Gastrocnemius medialis (tissue), 4 donors: ENCODE measurements around the gene LMTK2. TPM values are rescaled to one million over a fixed set of nuclear protein-coding genes. Genes with fewer than 3 reads are reported as not detected.

ENCODE experiments used
- ATAC-seq, 2 donors: fragments of 150-250 bp; one replicate each; pipeline ENCODE4 v1.9.1; 2016
- DNase-seq, 2 donors: peaks; one replicate each; pipeline ENCODE4 v3.0.0-alpha.2; 2019
- H3K27ac ChIP-seq, 4 donors: fragments of 200-600 bp; sonication (generic); 1 replicate in 1 of 4; 2 replicates in 3 of 4; pipeline ENCODE4 v1.5.1; 2016 to 2018; ENCODE audit warnings: mild to moderate bottlenecking in 2 of 4, moderate library complexity in 1 of 4
- H3K27me3 ChIP-seq, 3 donors: fragments of 200-600 bp; sonication (generic) in 2 of 3; 1 replicate in 1 of 3; 2 replicates in 2 of 3; pipeline versions ENCODE4 v1.5.1 to v1.6.0; 2016 to 2019; ENCODE audit warnings: mild to moderate bottlenecking in 1 of 3, moderate library complexity in 1 of 3
- H3K36me3 ChIP-seq, 2 donors: fragments of 200-600 bp; sonication (generic) in 1 of 2; one replicate each; pipeline ENCODE4 v1.5.1; 2017 to 2018
- H3K4me1 ChIP-seq, 2 donors: fragments of 200-600 bp; sonication (generic) in 1 of 2; one replicate each; pipeline ENCODE4 v1.5.1; 2016 to 2017; ENCODE audit warnings: mild to moderate bottlenecking in 2 of 2
- H3K4me3 ChIP-seq, 4 donors: fragments of 200-600 bp; sonication (generic) in 3 of 4; 1 replicate in 1 of 4; 2 replicates in 3 of 4; pipeline ENCODE4 v1.5.1; 2016 to 2019; ENCODE audit warnings: mild to moderate bottlenecking in 2 of 4
- H3K9me3 ChIP-seq, 3 donors: fragments of 200-600 bp; sonication (generic) in 2 of 3; 1 replicate in 1 of 3; 2 replicates in 2 of 3; pipeline ENCODE4 v1.5.1; 2016 to 2019
- POLR2A ChIP-seq, 2 donors: fragments of 450-650 bp; IDR thresholded peaks; one replicate each; pipeline ENCODE4 v1.6.1; 2017; ENCODE audit warnings: antibody characterized with exemption in 2 of 2, mild to moderate bottlenecking in 2 of 2, moderate library complexity in 2 of 2
- in situ Hi-C, 4 donors: fragments of 200-750 bp; cut with MboI; loops; one replicate each; pipeline versions ENCODE4 v1.15.0 to v1.8.0; 2017; ENCODE audit warnings: low sequenced_read_pairs in 4 of 4
- intact Hi-C: fragments of 100-400 bp; cut with DNase I; formaldehyde crosslinking; loops from one replicate; pipeline ENCODE4 v1.15.1; 2023; ENCODE audit warnings: low total_unique reads
- total RNA-seq, 4 donors: library from RNA; depleted of rRNA; stranded (reverse); fragments of >200 nt; gene quantifications; one replicate each; pipeline versions ENCODE4 v1.1.0 to v1.2.3, GENCODE V29; 2016
- TF ChIP-seq, protein P1 (sequence below), 5 experiments: fragments of 450-650 bp in 3 of 5; fragments of 200-600 bp in 2 of 5; sonication (generic) in 2 of 5; IDR thresholded peaks in 4 of 5; conservative IDR thresholded peaks in 1 of 5; 1 replicate in 4 of 5; 2 replicates in 1 of 5; pipeline ENCODE4 v1.5.1; 2016 to 2019; ENCODE audit warnings: antibody characterized with exemption in 5 of 5, mild to moderate bottlenecking in 3 of 5, moderate library complexity in 3 of 5

LMTK2 gene
- total RNA-seq, 4 donors from 2014 or later: 10.8 to 44.2 (median 17.7) TPM

DNA sequence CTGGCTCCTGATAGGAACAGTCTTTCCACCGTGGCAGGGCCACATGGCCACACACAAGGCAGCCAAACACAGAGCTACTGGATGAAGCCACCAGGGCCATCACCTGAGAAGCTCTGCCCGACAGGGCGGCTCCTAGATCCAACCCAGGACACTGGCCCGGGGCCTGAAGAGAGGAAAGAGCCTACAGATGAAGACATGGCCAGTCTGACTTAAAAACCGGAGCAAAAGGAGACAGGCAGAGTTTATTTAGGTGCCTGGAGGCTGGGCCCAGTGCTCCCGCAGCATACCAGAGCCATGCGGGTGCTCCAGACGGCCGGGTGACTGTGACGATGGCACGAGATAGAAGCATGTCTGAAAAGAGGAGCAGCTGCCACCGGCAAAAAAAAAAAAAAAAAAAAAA lies 141.5 kb downstream of the LMTK2 start:
- in situ Hi-C loops (loop anchor here in 1 of 4 donors (25.0 kb wide), 1 partner anchor 136 kb away; the partner anchor contains the start of gene LMTK2), intact Hi-C loops (no loop called here)
- H3K36me3 ChIP-seq: peaks cover 0 to 15% of the 10 kb centered on the region in 2 donors
- ATAC-seq (no peak), DNase-seq (no peak)
- H3K9me3 ChIP-seq: no peaks in the 10 kb centered on the region
- H3K27ac ChIP-seq: peak overlapping the region in 1 of 4 donors; percentile 30
- H3K4me3 ChIP-seq: no peak overlapping the region
- no peak for TF ChIP-seq POLR2A (IDR thresholded peaks at IDR 0.05)
- TF ChIP-seq, protein P1, sequence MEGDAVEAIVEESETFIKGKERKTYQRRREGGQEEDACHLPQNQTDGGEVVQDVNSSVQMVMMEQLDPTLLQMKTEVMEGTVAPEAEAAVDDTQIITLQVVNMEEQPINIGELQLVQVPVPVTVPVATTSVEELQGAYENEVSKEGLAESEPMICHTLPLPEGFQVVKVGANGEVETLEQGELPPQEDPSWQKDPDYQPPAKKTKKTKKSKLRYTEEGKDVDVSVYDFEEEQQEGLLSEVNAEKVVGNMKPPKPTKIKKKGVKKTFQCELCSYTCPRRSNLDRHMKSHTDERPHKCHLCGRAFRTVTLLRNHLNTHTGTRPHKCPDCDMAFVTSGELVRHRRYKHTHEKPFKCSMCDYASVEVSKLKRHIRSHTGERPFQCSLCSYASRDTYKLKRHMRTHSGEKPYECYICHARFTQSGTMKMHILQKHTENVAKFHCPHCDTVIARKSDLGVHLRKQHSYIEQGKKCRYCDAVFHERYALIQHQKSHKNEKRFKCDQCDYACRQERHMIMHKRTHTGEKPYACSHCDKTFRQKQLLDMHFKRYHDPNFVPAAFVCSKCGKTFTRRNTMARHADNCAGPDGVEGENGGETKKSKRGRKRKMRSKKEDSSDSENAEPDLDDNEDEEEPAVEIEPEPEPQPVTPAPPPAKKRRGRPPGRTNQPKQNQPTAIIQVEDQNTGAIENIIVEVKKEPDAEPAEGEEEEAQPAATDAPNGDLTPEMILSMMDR (IDR thresholded peaks at IDR 0.05 in 4 of 5, conservative IDR thresholded peaks at IDR 0.05 in 1 of 5): no peak
- H3K4me1 ChIP-seq: peaks cover 16 to 25% of the 10 kb centered on the region in 2 donors
- no peaks in the 10 kb centered on the region for H3K27me3 ChIP-seq

DNA sequence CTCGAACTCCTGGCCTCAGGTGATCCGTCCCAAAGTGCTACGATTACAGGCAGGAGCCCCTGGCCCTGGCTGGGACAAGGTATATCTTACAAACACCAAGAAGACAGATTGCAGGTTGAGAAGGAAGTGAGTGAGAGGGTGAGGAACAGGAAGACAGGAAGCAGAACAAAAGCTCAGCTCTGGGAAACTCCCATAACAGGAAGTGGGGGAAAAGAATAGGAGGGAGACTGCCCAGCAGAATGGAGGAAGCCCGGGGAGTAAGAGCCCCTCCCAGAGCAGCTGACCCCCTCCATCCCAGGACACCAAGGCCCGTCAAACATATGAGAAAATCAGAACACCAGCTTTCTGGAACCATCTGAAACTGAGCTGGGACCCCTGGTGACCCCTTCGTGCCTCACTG lies 142.4 kb downstream of the LMTK2 start:
- Histone ChIP-seq H3K36me3 (peaks cover 0 to 5% of the 10 kb centered on the region in 2 donors), H3K27me3 (no peaks in the 10 kb centered on the region), H3K27ac (peak overlapping the region; percentile 41 to 94 (median 88)), H3K4me1 (peaks cover 18 to 28% of the 10 kb centered on the region in 2 donors), H3K9me3 (no peaks in the 10 kb centered on the region), H3K4me3 (no peak overlapping the region)
- ATAC-seq (no peak), DNase-seq (no peak)
- in situ Hi-C loops: loop anchor here in 1 of 4 donors (25.0 kb wide), 1 partner anchor 137 kb away; the partner anchor contains the start of gene LMTK2
- intact Hi-C loops: no loop called here
- no peak for TF ChIP-seq POLR2A (IDR thresholded peaks at IDR 0.05)
- TF ChIP-seq, protein P1 (IDR thresholded peaks at IDR 0.05 in 4 of 5, conservative IDR thresholded peaks at IDR 0.05 in 1 of 5): no peak

DNA sequence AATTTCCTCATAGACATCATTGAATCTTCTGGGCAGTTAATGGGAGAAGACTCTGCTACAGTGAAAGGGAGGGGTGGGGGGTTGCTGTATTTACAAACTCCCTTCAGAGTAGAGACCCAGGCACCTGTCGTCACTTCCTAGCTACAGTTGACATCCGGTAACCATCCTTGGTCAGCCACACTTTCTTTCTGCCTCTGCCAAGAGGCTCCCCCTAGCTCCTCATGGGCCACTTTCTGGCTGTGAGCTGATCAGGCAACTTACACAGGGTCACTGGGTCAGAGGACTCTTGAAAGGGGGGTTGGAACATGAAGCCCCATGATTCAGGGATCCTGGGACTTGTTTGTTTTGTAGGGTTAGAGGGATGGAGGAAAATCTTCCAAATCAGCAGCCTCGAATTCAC lies 144.1 kb downstream of the LMTK2 start:
- H3K27me3 ChIP-seq: no peaks in the 10 kb centered on the region
- H3K4me1 ChIP-seq: peaks cover 18 to 28% of the 10 kb centered on the region in 2 donors
- ATAC-seq (no peak), DNase-seq (no peak)
- no peaks in the 10 kb centered on the region for H3K9me3 ChIP-seq
- H3K4me3 ChIP-seq: peak overlapping the region in 3 of 4 donors; percentile 84 to 93 (median 88)
- in situ Hi-C loops: loop anchor here in 2 of 4 donors (25.0 kb wide), 2 partner anchors 138 to 162 kb away; partner anchors contain the start of genes BAIAP2L1 (in 1 of the 2) and LMTK2 (in 1 of the 2)
- H3K36me3 ChIP-seq: no peaks in the 10 kb centered on the region
- intact Hi-C loops: loop anchor here (5.0 kb wide), 1 partner anchor 143 kb away; the partner anchor contains the start of gene LMTK2
- no peak for TF ChIP-seq POLR2A (IDR thresholded peaks at IDR 0.05)
- TF ChIP-seq, protein P1 (IDR thresholded peaks at IDR 0.05 in 4 of 5, conservative IDR thresholded peaks at IDR 0.05 in 1 of 5): no peak
- H3K27ac ChIP-seq: peak overlapping the region; percentile 85 to 94 (median 88)

DNA sequence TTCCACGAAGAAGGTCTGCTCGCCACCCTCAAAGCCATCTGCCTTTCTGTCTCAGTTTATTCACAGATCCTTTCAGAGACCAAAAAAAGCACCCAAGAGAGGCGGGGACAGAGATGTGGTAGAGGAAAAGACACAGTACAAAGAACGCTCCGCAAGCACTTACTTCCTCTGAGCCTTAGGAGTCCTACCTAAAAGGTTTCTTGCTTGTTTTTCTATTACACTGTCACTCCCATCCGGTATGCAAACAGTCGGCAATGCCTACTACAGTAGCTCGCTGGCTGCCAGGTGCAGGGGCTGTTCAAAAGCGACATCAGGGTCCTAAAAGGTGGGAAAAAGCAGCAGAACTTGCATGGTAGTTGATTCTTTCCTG lies 144.6 kb downstream of the LMTK2 start:
- no peaks in the 10 kb centered on the region for H3K9me3 ChIP-seq
- ATAC-seq (no peak), DNase-seq (no peak)
- H3K27ac ChIP-seq: peak overlapping the region; percentile 85 to 94 (median 88)
- in situ Hi-C loops: loop anchor here in 2 of 4 donors (25.0 kb wide), 2 partner anchors 139 to 161 kb away; partner anchors contain the start of genes BAIAP2L1 (in 1 of the 2) and LMTK2 (in 1 of the 2)
- no peaks in the 10 kb centered on the region for H3K27me3 ChIP-seq
- no peak for TF ChIP-seq POLR2A (IDR thresholded peaks at IDR 0.05)
- TF ChIP-seq, protein P1 (IDR thresholded peaks at IDR 0.05 in 4 of 5, conservative IDR thresholded peaks at IDR 0.05 in 1 of 5): no peak
- peaks cover 18 to 28% of the 10 kb centered on the region in 2 donors for H3K4me1 ChIP-seq
- no peaks in the 10 kb centered on the region for H3K36me3 ChIP-seq
- intact Hi-C loops: loop anchor here (5.0 kb wide), 1 partner anchor 144 kb away; the partner anchor contains the start of gene LMTK2
- peak overlapping the region; percentile 74 to 93 (median 86) for H3K4me3 ChIP-seq
